ENCODE data around the gene KLHL36.
"Not testable (repeated sequence)": the region's sequence is repeated elsewhere in the genome, so short reads cannot be mapped to it uniquely, and the experiment has no call there.

KLHL36 gene

DNA sequence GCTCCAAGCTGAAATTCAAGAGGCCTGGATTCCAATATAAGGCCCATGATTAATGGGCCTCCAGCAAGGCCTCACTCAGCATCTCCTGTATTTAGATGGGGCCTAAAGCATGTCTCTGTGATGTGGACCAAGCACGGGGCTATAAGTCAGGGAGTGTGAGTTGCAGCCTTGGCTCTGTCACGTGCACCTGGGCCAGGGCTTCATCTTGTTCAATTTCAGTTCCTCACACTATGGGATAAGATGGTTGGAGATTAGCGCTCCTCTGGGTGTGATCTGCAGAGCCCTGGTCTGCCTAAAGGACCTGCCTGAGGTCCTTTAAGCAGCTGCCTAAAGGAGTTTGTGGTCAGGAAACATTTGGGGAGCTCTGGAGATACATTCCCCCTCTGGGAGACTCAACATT, 25.2 kb downstream of the KLHL36 start:
- no peak for DNase-seq

DNA sequence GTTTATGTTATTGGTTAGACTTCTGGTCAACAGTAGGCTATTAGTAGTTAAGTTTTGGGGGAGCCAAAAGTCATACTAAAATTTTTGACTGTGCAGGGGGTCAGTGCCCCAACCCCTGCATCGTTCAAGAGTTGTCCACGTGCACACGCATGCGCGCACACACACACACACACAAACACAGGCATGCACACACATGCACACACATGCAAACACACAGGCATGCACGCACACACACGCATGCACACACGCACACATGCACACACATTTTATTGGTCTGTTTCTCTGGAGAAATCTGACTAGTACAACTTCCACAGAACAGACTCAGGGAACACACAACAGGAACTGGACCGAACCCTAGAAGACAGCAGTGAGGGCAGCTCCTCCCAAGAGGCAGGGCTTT, 27.1 kb downstream of the KLHL36 start:
- no peak for DNase-seq

DNA sequence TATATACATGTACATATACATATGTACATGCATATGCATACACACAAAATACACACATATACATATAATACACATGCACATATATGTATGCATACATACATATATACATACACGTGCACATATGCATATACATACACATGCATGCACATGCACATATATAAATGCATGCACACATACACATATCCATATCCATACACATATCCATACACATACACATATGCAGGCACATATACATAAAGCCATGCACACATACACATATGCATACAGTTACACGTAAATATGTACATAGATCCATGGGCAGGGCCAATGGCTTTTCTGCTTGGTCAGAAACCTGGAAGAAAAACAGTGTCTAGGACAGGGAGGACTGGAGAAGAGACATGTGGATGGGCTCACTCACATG, 27.6 kb downstream of the KLHL36 start:
- no peak for DNase-seq

DNA sequence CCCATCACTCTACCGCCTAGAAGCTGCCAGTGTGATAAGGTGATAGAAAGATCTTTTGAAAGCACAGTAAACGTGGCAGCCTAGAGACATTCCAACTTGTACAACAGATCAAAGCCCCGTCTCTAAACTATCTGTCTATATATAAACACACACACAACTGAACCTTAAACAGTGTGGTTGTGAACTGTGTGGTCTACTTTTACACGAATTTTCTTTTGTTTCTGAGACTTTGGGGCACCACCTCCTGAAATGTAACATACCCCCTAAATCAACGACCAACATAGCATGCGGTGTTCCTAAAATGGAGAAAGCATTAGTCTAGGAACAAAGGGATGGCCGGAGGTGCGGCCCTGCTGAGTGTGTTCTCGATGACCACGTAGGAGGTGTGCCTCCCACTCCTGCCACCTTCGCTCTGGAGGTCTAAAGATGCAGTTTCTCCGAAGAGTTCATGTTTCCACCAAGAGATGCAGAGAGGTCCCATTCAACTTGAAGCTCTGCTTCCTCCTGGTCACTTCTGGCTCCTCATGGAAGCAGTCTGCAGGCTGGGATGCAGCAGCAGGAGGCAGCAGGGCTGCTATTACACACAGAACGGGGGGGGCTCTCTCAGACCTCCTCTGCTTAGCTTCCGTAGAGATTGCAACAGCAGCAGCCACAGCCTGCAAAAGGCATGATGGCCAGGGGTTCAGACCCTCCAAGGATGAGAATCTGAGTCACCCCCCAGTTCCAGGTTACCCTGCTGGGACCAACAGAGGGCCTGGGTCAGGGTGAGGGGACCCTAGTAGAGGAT, 28.9 kb downstream of the KLHL36 start:
- DNase-seq: no peak

DNA sequence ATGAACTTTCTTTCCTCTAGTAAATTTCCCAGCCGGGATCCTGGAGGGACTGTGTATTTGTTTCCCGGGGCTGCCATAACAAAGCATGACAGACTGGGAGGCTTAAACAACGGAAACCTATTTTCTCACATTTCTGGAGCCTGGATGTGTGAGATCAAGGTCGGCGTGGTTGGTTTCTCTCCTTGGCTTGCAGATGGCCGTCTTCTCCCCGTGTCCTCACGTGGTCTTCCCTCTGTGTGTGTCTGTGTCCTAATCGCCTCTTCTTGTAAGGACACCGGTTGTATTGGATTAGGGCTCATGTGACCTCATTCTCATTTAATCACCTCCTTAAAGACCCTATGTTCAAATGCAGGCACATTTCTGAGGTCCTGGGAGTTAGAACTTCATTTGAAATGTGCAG, 29.5 kb downstream of the KLHL36 start:
- no peak for DNase-seq

DNA sequence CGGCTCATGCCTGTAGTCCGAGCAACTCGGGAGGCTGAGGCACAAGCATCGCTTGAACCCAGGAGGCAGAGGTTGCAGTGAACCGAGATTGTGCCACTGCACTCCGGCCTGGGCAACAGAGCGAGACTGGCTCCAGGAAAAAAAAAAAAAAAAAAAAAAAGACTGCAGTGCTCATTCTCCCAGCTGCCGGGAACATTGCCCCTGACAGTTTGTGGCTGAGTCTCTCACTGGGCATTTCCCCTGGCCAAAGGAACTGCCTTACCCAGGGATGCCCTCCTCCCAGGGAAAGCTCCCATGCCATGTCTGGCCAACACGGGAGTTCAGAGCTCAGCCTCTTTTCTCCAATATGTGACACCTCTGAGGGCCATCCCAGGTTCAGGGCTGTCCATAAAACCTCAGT, 30.2 kb downstream of the KLHL36 start:
- no peak for DNase-seq

DNA sequence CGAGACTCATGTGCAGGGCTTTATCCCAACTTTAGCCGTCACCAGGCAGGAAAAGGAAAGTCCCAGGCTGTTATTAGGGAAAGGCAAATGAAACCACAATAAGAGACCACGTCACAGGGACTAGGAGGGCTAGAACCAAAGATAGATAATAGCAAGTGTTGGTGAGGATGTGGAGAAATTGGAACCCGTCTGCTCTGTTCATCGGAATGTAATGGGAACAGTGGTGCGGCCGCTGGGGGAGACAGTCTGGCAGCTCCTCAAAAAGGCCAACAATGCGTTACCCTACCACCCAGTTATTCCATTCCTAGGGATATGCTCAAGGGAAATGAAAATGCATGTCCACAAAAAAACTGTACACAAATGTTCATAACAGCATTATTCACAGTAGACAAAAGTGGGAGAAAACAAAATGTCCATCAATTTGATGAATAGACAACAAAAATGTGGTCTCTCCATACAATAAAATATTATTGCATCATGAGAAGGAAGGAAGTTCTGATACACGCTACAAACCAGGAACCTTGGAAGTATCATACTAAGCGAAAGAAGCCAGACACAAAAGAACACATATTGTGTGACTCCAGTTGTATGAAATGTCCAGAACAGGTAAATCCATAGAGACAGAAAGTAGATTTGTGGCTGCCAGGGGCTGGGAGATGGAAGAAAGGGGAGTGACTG, 32.0 kb downstream of the KLHL36 start:
- no peak for DNase-seq

DNA sequence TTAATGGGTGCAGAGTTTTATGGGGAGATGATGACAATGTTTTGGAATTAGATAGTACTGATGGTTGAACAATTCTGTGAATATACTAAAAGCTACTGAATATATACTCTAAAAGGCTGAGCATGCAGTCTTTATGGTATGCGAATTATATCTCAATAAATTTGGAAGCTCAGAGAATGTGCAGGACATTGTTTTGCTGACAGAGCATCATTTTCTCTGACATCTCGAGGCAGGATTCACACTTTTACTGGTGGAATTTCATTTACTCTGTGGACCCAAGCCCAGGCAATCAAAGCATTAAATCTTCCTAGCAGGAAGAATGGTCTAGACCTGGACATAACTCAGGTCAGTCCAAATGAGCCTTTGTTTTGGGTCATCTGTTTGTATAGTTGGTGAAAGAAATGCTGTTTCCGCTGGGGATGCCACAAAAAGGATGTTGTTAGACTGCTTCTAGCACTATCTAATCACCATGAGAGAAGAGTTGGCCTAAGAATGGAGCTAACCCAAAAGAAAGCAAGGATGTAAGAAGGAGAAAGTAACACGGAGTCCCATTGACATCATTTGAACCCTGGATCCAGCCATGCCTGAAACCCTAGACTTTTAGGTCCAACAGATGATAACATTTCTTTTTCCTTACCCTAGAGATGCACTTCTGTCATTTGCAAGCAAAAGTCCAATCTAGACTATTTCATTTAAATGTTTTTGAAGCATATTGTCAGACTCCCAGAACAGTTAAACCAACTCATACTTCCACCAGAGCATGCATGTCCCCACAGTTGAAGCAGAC, 32.7 kb downstream of the KLHL36 start:
- DNase-seq: no peak

DNA sequence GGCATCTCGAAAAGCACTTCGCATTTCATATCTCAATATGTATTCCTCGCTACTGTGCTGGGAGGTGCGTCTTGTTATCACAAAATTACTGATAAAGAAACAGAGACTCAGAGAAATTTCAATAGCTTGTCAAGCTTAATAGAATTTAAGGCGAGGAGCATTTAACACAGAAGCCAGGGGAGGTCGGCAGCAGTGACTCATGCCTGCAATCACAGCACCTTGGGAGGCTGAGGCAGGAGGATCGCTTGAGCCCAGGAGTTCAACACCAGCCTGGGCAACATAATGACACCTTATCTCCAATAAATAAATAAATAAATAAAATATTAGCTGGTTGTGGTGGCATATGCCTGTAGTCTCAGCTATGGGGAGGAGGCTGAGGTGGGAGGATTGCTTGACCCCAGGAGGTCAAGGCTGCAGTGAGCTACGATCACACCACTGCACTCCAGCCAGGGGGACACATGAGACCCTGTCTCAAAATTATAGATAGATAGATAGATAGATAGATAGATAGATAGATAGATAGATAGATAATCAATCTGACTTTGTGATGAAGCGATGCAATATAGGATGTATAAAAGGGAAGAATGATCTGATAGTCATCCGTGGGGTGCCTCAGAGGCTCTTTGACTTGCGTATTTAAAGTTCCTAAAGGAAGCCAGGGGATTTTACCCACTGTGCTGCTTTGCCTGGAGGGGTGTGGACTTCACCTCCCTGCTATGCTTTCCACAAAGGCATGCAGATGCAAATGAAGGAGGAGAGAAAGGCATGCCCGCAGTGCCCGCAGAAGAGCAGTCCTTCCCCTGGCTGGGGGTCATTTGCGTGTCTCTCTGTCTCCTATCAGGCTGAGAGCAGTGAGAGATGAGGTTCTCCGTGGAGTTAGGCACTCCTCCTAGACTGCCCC, 35.6 kb downstream of the KLHL36 start:
- DNase-seq: no peak

DNA sequence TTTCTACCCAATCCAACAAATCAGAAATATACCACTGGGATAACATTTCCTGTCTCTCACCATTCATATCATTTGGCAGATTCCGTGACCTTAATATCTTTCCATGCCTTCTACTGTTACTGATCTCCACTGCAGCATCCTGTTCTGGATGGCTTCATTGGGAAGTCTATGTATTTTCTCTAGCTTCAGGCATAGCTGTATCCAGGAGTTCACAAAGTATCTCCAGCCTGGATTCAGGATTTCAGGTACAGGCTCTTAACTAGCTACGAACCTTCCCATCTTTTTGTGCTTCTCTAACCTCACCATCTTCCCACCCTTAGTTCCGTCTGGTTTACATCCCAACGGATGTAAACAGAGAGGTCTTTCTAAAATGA, 36.3 kb downstream of the KLHL36 start:
- no peak for DNase-seq

DNA sequence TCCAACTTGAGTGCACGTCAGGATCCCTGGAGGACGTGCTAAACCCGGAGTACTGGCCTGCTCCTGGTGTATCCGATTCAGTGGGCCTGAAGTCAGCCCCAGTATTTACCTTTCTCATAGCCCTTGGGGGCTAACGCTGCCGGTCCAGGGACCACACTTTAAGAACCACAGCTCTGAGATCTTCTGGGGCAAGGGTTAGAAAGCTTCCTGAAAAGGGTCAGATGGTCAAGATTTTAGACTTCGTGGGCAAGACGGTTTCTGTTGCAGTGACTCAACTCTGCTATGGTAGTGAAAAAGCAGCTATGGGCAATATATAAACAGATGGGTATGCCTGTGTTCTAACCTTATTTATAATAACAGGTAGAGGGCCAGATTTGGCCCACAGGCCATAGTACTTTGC, 36.9 kb downstream of the KLHL36 start:
- no peak for DNase-seq

DNA sequence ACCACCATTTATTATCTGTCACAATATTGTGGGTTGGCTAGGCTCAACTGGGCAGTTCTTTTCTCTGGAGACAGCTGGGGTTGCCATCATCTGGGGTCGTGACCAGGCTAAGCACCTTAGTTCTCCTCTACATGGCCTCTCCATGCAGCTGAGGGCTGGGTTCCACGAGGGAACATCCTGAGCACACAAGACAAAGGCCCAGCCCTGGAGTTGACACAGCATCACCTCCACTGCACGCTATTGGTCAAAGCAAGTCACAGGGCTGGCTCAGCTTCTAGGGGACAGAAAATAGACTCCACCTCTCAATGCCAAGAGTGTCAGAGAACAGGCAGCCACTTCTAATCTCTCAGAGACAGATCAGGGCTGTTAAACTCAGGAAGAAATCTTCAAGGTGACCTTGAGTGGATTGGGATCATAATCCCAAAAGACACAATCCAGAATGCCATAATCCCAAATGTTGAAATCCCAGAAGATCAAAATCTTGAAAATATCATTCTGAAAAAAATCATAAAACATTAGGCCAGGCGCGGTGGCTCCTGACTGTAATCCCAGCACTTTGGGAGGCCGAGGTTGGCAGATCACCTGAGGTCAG, 38.5 kb downstream of the KLHL36 start:
- DNase-seq: no peak

DNA sequence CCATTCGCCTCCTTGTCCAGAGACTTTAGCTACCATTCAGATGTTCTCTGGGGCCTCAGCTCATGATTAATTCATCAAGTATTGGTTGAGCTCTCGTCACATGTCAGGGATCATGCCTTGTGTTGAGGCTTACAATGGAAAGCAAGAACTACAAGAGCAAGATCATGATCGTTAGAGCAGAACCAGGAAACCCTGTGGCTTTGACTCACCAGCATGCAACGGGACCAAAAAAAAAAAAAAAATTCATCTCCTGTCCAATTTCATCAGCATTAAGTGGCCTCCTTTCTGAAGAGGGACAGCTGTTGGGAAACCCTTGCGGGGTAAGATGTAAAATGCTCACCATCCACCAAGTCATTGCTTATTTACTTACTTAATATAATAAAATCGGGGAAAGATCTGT, 39.4 kb downstream of the KLHL36 start:
- DNase-seq: no peak

DNA sequence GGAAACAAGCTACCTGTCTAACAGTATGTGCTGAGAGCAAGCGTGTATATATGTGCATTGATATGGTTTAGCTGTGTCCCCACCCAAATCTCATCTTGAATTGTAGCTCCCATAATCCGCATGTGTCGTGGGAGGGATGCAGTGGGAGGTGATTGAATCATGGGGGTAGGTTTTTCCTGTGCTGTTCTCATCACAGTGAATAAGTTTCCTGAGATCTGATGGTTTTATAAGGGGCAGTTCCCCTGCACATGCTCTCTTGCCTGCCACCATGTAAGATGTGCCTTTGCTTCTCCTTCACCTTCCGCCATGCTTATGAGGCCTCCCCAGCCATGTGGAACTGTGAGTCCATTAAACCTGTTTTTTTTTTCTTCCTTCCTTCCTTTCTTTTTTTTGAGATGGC, 39.9 kb downstream of the KLHL36 start:
- DNase-seq: not testable (repeated sequence)

DNA sequence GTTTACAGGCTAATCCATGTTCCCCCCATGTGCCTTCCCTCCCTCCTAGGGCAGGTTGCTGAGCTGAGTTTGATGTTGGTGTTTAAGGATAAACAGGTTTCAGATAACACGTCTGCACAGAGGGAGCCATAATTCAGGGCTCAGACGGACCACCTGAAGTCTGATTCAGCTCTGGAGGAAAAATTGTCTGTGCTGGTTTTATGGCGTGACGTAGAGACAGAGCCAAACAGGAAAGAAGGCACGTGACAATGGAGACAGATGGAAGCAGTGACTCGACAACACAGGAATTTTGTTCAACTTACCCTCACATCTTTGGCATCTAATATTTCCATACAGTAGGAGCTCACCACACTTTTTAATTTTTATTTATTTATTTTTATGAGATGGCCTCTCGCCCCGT, 40.8 kb downstream of the KLHL36 start:
- peak; percentile 68 for DNase-seq

DNA sequence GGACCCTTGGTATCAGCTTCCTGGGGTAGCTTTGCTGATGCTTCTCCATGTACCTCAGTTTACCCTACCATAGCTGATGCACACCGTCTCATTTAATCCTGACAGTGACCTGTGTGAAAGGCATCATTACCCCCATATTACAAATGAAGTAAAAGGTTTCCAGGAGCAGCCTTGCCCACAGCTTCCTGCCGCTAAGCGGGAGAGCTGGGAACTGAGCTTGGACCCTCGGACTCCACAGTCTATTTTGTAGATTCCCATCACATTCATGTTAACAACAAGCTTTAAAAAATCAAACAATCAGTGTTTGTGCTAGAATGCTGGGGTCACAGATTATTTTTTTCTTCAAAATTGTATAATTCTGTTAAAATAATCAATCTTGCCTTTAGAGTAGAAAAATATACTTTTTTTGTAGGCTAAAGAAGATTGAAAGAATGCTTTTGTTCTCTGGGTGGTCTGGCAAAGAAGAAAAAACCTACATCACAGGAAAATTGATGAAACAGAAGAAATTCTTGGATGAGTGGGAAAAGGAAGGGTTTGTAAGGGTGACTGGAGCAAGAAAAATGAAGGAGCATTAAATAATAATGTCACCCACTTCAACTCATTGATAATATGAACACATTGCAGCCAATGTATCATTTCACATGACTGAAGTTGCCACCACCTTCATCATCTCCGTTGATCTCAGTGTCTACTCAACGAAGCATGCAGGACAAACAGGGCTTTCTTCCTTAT, 41.9 kb downstream of the KLHL36 start:
- DNase-seq: no peak

DNA sequence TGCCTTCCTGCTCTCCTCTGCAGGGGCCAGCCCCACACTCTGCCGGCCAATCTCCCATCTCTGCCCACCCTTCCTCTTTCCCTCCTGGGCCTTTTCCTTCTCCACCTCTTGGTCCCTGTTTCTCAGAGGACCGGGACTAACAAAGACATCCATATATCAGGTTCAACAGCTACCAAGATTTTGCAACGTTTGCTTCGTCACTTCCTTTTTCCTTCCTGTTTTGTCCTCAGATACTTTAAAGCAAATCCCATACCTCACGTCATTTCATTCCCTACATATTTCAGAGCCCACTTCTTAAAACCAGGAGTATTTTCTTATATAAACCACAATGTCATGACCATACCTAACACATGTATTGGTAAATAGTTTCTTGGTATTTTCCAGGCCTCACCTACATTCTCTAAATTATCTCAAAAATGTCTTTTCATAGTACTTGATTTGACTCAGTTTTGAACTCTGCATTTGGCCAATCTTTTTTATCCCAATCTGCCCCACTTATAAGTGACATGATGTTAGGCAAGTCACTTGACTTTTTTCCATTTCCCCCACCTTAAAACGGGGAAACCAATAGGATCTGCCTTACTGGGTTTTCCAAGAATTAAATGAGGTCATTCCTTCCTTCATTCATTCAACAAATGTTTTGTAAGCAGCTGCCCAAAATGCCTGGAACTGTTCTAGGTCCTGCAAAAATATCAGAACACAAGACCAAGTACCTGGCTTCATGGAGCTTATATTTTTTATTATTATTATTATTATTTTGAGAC, 44.3 kb downstream of the KLHL36 start:
- no peak for DNase-seq

DNA sequence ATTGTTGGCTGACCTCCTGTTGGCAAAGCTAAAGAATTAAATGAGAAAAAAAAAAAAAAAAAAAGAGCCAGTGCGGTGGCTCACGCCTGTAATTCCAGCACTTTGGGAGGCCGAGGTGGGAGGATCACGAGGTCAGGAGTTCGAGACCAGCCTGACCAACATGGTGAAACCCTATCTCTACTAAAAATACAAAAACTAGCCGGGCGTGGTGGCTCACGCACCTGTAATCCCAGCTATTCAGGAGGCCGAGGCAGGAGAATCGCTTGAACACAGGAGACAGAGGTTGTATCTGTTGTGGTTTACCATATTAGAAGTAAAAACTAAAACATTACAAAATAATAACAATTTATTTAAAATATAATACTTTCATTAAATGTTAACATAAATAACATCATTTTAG, 45.6 kb downstream of the KLHL36 start:
- not testable (repeated sequence) for DNase-seq

DNA sequence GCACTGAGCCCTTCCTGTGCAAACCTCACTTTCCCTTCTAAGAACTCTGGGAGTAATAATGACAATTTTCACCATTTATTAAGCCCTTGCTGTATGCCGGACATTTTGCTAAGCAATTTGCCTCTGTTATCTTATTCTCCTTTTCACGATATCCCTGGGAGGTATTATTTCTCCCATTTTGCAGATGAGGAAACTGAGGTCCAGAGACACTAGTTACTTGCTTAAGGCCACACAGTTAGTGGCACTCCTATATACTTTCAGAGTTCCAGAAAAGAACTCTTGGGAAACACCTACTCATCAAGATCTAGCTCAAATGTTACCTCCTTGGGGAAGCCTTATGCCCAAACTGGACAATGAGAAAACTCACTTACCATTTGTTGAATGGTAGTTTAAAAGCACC, 46.7 kb downstream of the KLHL36 start:
- DNase-seq: no peak

DNA sequence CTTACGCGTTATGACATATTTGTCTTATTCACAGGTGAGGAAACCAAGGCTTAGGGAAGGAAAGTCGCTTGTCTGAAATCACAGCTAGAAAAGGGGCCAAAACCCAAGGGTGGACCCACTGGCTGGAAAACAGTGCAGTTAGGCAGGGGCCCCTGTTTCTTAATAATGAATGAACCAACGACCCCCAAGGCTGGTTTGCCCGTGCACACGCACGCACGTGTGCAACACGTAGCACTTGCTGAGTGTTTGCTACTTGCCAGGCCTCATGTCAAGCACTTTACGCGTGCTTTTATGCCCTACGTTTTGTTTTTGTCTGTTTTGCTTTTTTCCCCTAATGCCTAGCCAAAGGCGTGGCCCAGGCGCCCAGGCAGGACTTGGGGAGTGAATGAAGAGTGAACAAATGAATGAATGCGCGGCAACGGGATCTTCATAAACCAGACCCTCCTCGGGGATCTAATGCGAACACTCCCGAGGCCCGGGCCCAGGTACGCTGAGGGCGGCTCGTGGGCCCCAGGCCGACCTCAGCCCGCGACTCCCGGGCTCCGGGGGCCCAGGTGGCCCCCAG, 50.9 kb downstream of the KLHL36 start:
- DNase-seq: no peak
